ENCODE results near the gene ITPK1.

Gene ITPK1

DNA sequence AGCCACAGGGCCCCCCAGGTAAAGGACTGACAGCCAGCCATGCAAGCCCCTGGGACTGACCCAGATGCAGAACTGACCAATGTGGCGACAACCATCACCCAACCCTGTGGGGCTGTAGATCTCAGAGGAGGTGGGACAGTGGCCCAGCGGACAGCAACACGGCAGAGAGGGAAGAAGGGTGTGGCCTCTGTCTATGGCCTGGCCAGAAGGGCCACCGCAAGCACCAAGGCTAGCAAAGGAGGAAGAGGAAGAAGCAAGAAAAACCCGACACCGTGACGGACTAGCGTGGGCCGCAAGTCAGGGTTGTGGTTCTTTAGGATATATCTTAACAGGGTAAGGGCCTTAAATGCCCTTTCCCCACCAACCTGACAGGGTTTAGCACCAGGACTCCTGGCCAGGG, 71.2 kb downstream of the ITPK1 start:
- DNase-seq (ENCODE audit: low spot score) = no peak

DNA sequence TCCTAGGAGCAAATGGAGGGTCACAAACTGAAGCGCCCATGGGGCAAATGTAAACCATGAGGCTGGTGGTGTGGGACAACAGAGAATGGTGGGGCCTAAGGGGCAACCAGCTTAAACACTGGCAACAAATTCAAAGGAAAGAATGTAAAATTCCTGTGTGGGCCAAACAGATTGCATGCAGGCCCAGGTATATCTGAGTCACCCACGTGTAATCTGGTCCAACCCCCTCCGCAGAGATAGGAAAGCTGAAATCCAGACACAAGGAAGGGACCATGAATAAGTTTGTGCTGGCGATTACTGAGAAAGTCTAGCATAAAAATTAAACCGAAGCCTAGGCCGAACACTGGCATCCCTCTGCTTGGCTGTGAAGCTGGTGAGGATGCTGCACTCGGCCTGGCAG, 71.6 kb downstream of the ITPK1 start:
- no peak for DNase-seq (ENCODE audit: low spot score)

DNA sequence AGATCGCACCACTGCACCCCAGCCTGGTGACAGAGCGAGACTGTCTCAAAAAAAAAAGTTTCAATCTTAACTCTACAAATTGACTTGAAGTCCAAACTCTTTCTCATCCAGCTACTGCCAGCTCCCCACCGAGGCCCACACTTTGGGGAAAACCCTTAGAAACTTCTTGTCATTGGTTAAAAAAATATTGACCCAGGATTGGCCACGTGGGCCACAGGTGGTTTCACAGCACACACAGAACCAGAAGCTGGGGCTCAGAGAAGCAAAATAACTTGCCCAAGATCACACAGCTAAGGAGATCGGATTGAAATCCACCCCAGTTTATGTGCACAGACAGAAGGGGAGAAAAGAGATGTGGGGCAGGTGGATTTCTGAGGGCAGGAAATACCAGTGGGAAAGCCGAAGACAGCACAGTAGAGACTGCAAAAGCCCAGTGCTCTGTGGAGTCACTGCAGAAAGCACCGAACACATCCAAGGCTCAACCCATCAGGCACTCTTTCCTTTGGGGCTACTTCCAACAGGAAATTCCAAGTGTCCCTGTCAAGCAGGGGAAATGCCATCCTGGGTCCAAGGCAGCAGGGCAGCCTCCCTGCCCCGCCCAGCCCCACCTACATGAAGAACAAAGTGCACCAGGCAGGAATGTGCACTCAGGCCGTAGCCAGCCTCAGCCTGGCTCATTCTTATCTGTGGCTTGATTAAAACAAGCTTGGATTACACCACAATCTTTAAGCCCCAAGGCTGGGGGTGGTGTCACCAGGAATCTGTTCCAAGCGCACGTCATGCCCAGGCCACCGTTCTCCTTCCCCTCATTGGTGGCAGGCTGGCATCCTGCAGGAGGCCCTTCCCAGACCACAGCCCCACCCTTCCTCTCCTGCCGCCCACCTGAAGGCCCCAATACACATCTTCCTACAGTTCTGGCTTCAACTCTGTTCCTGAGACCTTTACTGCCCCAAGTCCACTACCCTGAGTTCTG, 72.5 kb downstream of the ITPK1 start:
- DNase-seq (ENCODE audit: low spot score) = no peak

DNA sequence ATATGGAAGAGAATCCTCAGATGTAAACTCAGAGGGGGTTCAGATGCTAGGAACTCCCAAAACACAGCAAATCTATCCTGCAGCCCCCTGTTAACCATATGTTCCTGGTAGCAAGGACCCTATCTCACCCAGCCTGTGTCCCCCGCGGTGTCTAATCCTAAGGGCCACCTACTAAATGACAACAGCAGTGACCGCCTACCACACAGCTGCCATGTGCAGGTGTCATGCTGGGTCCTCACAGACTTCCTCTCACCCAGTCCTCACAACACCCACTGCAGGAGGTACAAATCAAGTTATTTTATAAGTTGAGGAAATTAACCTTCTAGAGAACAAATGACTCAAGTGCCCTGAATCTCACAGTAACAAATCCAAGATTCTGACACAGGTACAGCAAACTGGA, 73.9 kb downstream of the ITPK1 start:
- no peak for DNase-seq (ENCODE audit: low spot score)

DNA sequence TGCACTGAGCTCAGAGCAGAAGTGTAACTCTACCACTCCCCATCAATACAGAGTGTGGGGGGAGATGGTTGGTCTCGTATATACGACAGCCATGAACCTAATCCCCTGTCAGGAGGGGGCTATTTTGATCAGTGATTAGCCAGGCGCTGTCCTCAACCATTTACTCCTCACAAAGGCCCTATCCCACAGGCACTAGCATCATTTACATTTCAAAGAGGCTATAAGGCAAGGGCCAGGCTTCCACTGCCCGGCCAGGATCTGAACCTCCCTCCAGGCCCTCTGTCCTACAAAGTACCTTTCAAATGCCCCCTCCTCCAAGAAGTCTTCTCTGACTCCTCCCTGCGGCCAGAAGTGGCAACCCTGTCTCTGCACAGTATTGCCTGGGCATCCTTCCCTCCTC, 74.7 kb downstream of the ITPK1 start:
- no peak for DNase-seq (ENCODE audit: low spot score)

DNA sequence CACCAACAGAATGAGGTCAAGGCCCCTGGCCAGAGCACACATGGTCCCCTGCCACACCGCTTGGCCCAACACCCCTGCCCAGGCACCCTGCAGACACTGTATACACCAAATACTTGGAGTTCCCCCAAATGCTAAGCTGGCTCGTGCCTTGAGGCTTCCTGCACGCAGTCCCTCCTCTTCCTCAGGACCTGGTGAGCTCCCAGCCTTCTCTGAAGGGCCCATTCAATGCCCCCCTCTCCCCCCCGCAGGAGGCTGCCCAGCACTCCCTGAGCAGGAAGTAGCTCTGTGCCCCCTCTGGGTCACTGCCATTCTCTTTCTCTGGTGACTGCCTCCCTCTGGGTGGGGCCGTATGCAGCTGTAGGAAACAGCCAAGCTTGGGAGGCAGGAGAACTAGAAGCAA, 75.3 kb downstream of the ITPK1 start:
- DNase-seq (ENCODE audit: low spot score) = peak; percentile 62

DNA sequence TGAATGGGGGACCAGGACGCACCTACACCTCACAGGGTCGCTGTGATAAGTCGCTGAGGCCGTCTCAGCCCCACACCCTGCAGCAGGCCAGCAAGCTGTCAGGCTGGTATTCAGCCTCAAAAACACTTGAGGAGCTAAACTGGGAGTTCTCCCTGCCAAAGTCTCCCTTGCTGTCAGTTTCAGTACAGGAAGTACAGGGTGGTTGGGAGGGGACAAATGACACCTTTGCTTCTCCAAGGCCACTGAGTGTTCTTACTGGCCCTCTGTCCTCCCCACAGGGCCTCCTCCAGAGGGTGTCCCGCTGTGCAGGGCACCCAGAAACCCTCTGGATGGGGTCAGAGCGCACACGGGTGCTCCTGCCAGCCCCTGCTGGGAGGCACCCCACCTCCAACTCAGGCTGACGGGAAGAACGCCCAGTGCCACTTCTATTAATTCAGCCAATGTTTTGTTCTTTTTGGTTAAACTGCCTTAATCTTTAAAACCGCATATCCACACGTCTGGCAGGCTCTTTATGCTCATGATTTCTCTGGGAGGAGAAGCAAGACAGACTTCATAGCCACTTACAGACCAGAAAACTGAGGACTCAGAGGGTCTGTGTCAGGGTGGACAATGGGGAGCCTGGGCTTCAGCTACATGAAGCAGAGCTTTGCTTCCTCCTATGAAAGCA, 75.9 kb downstream of the ITPK1 start:
- DNase-seq (ENCODE audit: low spot score) = no peak

DNA sequence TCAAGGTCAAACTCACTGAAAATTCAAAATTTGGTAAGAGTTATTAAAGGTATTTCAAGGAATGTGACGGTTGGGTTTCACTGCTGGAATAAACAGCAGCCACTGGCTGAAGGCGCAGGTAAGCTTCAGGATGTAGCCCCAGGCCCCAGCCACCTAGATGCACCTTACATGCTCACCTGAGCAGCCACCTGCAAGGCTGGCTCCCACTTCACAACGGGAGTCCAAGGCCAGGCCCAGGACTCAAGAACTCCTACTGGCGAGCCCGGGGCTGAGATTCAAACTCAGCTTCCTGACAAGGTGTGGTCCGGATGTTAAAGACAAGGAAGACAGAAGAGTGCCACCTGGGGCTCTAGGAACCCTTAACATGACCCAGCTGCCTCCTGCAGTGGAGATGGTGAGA, 78.4 kb downstream of the ITPK1 start:
- no peak for DNase-seq (ENCODE audit: low spot score)

DNA sequence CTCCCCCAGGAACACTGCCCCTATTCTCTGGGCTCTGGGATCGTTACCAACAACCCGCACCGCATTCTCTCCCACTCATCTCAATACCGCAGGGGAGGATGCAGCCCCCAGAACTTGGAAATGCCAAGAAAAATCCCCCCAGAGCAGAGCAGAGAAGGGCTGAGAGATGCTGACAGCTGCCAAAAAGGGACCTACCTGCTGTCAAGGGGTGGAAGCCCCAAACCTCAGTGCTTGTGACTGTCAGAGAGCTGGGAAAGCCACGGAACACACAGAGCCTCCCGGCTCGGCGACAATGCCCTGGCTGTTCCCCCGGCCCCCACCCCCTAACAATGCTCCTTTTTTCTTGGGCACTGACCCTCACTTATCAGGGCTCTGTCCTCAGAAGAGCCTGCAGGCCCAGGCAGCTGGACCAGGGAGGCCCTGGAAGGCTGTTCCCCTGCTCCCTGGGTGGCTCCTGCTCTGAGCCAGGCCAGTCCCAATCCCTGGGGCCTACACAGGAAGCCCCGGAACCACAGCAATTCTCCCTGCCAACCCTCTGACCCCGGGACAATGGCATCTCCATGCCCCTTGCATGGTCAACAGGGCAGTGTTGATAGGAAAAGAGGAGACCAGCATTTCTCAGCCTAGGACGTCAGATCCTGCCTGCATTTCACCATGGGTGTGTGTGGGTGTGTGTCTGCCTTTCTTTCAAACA, 78.9 kb downstream of the ITPK1 start:
- DNase-seq (ENCODE audit: low spot score) = peak; percentile 94

DNA sequence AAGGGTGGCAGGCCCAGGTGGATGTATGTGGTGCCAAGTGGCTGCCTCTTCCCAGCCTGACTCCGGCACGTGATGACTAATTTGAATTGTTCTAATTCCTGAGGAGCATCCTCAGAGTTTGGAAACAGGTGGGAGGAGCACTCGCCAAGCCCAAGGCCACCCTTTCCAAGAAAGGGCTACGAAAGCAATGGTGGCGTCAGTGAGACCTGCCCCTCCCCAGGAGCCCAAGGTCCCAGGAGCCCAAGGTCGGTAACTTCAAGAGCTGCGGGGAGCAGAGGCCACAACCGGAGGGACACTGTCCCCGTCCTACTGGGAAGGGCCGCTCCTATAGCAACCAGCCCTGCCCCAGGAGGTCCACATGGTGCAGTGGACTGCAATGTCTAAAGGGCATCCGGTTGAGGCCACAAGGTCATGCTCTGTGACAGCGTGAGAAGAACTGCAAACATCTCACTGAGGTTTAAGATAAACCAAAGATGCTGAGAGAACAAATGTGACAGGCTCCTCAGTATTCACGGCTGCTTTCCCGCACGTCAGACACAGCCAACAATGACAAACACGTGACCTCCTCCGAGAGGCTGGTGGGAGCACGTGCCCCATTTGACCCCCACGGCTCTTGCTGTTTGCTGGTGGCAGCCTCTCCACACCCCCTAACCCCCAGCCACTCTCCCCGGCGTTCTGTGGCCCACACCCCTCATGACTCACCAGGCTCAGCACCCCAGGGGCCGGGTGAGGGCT, 79.6 kb downstream of the ITPK1 start:
- DNase-seq (ENCODE audit: low spot score) = peak; percentile 95

DNA sequence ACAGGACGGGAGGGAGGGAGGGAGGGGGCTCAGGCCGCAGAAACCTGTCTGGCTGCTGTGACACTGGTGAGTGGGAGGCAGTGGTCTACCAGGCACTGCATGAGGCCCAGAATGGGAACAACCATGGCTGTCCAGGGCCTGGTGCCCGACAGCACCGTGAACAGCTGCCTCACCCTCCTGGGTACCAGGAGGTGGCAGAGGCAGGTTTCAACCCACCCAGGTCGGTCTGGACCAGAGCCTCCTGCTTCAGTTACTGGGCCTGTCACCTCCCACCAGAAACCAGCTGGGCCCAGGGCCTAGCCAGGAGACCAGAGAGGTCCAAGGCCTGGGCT, 80.2 kb downstream of the ITPK1 start:
- no peak for DNase-seq (ENCODE audit: low spot score)

DNA sequence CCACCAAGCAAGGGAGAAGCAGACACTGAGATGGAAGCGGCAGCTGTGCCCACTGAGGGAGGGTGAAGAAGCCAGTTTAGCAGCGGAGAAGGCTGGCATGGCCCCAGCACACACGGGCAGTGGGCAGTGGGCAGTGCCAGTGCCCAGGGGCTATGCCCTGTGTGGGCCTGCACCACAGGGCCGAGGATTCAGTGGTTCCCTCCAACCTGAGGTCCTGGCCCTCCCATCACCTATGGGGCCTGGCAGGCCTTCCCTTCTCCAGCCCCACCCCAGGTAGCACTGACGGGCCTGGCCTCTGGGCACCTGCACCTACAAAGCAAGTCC, 81.1 kb downstream of the ITPK1 start:
- no peak for DNase-seq (ENCODE audit: low spot score)

DNA sequence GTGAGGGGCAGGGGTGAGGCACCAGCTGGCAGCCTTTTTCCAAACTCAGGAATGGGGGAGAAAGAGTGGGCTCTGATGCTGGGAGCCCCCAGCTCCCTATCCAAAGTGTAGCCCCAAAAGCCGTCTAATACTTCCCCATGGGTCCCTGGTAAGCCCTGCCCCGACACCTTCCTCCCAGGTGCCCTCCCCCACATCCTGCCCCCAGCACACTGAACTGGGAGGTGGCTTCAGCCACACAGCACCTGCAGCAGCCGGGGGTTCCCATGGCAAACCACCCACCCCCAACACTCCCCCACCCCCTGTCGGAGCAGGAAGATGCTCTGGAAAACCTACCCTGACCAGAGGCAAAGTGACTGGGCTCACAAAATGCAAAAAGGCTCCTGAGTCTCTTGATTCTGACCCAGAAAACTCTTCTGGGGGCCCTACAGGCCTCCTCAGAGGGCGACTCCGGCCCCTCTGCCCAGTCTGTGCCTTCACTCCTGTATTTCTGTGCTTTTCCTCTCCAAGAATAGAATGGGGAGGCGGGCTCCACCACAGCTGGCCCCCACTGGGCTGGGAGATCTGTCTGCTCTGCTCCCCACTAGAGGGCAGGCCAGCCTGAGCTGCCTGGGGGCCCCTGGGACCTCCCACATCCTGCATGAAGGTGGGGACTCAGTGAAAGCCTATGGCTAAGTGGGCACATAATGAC, 81.6 kb downstream of the ITPK1 start:
- DNase-seq (ENCODE audit: low spot score) = peak; percentile 70

DNA sequence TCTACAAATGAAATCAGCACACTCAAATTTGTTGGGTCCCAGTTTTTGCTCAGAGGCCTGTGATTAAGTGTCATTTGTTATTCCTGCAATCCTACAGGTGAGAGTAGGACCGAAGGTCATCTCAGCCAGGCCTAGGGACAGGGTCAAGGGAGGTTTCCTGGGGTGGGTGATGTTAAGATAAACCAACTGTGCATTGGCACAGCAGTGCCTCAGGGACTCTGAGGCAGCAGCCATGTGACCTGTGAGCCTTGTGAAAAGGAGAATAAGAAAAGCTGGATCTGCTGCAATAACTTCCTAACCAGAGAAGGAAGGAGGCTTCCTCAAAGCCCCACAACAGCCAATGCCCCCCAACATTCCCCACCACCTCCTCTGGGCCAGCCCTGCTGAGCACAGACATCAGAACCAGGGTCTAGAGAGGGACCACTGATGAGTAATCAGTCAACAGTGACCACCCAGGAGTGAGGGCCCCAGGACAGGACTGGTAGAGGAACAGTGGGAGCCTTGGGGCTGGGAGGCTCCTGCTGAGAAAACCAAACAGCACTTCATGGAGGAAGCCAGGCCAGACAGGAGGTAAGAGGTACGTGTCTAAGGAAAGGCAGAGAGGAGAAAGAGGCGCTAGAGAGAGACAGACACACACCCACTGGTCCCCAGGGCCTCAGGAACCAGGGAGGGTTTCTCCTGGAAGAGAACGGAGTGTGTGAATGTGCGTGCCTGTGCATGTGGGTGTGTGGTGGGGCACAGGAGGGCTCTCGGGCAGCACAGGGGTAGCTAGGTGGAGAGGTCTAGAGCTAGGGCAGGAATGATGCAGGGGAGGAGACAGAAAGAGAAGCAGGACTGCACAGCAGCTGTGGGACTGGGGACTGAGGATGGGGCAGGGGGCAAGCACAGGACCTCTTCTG, 82.4 kb downstream of the ITPK1 start:
- no peak for DNase-seq (ENCODE audit: low spot score)

DNA sequence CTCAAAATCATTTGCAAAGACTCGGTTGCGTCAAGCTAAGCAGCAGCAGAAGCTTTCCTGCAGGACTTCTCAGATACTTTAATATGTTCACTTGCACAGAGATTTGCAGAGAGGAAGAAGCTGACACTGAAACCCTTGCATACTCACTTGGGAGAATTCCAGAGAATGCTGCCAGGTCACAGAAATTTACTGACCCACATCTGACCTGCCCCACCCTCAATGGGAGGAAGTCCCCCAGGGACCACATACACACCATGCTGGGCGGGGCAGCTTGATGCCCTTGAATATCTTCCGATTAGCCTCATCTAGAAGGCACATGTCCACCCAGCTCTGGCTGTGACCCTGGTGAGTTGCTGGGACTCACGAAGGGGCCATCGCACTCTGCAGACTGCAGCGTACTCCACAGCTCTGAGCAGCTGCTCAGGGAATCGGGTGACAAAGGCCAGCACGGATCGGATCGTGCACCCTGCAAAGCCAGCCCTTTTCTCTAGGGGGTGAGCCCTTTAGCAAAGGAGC, 83.2 kb downstream of the ITPK1 start:
- no peak for DNase-seq (ENCODE audit: low spot score)

DNA sequence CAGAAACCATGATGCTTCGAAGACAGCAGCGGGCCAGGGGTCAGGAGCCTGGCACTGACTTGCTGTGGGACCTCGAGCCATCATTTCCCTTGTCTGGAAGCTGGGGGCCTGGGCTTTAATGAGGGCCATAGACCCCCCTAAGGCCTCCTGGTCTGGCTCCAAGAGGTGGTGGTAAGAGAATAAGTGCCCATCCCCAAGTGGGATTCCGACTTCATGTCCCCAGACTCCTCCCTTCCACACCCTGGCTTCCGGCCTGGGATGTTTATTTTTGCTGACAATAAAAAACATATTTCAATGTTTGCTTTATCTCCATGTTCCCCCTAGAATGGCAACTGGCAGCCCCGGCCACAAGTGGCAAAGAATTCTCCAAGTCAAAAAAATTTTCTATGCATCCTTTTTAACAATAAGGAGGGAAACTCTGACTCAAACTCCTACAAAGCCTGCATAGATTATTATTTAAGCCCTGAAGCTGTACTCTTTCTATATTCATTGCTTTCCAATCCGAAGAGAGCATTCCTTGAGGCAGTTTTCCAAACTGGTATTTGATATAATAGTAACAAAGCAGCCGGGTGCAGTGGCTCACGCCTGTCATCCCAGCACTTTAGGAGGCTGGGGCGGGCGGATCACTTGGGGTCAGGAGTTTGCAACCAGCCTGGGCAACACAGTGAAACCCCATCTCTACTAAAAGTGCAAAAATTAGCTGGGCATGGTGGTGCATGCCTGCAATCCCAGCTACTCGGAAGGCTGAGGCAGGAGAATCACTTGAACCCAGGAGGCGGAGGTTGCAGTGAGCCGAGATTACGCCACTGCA, 84.0 kb downstream of the ITPK1 start:
- DNase-seq (ENCODE audit: low spot score) = no peak

DNA sequence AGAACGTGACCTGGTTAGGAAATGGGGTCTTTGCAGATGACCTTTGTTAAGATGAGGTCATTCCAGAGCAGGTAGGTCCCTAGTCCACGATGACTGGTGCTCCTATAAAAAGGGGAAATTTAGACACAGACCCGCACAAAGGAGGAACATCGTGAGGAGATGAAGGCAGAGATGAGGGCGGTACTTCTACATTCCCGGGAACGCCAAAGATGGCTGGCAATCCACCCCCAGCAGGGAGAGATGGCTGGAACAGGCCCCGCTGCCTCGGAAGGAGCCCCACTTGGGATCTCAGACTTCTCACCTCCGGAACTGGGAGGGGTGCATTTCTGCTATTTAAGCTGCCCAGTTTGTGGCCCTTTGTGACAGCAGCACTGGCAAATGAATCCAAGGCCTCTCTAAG, 85.0 kb downstream of the ITPK1 start:
- no peak for DNase-seq (ENCODE audit: low spot score)

DNA sequence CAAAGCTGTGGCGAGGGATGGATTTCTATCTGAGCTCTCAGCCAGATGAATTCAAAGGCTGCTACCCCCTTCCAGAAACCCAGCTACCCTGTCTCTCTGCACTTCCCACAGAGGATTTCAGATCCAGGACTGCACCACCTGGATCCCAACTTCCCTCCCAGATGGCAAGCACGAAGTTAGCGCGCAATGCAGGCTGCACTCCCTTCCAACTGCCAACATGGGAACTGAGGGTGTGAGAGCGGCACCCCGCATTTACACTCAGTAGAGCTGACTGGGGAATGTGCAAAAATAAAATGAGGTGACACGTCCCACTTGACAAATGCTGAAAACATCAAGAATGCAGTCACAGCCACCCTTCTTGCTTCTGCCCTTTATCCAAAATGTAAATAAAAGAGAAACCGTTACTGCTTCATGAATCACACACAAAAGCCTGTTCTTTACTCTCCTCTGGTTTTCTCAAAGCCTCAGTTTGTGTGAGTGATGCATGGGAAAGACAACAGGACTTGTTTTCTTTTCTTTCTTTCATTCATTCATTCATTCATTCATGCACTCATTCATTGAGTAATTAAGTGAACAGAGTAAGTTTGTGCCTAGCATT, 85.7 kb downstream of the ITPK1 start:
- DNase-seq (ENCODE audit: low spot score) = peak; percentile 82

DNA sequence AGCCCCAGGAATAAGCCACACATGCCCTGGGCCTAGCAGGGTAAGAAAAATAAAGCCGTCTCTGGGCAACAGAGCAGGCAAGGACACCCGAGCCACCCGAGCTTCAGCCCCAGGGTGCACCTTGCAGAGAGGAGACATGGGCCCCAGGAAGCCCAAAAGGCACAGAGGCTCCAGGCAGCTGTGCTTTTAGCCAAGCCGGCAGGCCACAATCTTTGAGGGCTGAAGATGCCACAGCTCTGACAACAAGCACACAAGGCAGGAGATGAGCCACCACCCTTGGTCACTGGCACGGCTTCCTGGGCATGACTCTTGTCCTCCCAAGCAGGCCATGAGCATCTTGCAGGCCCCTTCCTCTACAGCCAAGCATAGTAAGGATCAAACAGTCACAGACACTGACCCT, 86.3 kb downstream of the ITPK1 start:
- DNase-seq (ENCODE audit: low spot score) = no peak
